ENCODE measurements around the gene ITPK1.

The ITPK1 gene

DNA sequence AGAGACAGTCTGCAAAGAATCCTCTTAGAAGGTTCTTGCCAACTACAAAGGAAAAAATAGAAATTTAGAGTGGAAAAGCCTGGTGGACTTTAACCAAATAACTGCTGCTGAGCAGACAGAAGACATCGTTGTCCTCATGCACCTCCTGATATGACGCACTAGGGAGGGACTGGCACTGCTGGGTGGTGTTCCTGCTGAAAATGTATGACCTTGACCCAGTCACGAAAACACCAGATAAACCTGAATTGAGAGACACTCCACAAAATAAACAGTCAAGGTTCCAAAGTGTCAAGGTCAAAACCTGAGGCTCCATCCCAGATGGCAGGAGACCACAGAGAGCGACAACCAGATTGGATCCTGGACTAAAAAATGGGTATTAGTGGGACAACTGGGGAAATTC lies 130.8 kb downstream of the ITPK1 start:
- no peak overlapping the region for H3K4me3 ChIP-seq (ENCODE audit: low read length)
- DNase-seq (ENCODE audit: low read depth), result no peak
- TF ChIP-seq, protein P1, sequence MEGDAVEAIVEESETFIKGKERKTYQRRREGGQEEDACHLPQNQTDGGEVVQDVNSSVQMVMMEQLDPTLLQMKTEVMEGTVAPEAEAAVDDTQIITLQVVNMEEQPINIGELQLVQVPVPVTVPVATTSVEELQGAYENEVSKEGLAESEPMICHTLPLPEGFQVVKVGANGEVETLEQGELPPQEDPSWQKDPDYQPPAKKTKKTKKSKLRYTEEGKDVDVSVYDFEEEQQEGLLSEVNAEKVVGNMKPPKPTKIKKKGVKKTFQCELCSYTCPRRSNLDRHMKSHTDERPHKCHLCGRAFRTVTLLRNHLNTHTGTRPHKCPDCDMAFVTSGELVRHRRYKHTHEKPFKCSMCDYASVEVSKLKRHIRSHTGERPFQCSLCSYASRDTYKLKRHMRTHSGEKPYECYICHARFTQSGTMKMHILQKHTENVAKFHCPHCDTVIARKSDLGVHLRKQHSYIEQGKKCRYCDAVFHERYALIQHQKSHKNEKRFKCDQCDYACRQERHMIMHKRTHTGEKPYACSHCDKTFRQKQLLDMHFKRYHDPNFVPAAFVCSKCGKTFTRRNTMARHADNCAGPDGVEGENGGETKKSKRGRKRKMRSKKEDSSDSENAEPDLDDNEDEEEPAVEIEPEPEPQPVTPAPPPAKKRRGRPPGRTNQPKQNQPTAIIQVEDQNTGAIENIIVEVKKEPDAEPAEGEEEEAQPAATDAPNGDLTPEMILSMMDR (conservative IDR thresholded peaks at IDR 0.05; ENCODE audit: low read length), result no peak

DNA sequence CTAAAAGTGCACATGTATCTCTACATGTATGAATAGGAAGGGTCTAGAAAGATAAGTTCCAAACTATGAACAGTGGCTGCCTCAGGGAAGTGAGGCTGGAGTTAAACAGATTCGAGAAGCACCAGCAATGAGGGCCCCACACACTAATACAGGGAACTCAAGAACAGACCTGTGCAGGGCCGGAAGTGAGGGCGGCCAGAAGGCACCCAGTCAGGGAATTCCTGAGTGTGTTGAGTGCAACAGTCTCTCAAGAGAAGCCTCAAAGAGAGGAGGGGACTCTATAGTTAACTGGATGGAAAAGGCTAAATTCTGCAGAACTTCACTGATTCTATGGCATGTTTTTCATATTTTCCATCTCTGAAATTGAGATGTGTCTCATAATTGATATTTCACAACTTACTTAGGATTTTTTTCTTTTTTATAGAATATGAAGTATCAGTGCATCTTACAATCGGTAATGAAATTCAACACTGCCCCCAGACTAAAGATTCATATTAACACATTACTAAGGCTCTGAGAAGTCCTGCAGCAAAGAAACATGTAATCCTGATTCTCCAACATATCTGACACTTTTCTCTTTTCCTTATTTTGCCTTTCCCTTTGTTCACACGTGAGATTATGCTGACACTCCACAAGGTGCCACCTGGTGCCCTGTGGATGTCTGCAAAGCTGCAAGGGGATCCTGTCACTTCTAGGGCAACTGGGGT lies 131.5 kb downstream of the ITPK1 start:
- no peak overlapping the region for H3K4me3 ChIP-seq (ENCODE audit: low read length)
- DNase-seq (ENCODE audit: low read depth), result no peak
- TF ChIP-seq, protein P1 (conservative IDR thresholded peaks at IDR 0.05; ENCODE audit: low read length), result no peak

DNA sequence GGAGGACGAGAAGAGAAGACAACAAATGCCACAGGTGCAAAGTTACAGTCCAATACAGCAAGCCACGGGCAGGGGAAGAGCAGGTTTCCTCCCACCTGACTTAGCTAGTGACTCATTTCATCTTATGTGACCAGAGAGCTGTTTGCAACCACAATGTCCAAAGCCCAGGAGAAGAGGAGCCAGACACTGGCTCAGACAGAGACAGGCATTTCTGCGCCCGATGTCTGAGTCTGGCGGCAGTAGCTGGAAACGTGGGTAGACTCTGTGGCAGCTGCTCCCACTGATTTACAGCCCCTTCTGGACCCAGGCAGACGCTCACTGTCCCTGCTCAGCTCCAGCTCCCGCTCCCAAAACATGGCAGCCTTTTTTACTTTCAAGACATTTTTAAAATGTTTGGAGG lies 132.8 kb downstream of the ITPK1 start:
- TF ChIP-seq, protein P1 (conservative IDR thresholded peaks at IDR 0.05; ENCODE audit: low read length), result no peak
- no peak for DNase-seq (ENCODE audit: low read depth)
- H3K4me3 ChIP-seq (ENCODE audit: low read length), result no peak overlapping the region

- TF ChIP-seq, protein P1 (conservative IDR thresholded peaks at IDR 0.05; ENCODE audit: low read length), result no peak
- H3K4me3 ChIP-seq (ENCODE audit: low read length), result no peak overlapping the region
- DNase-seq (ENCODE audit: low read depth), result no peak
These were observed 134.0 kb downstream of the ITPK1 start for GRCh38 chr14:92981726-92982125.

GRCh38 chr14:92980866-92981265 lies 134.9 kb downstream of the ITPK1 start:
- no peak for DNase-seq (ENCODE audit: low read depth)
- TF ChIP-seq, protein P1 (conservative IDR thresholded peaks at IDR 0.05; ENCODE audit: low read length), result no peak
- no peak overlapping the region for H3K4me3 ChIP-seq (ENCODE audit: low read length)

- TF ChIP-seq, protein P1 (conservative IDR thresholded peaks at IDR 0.05; ENCODE audit: low read length), result no peak
- no peak overlapping the region for H3K4me3 ChIP-seq (ENCODE audit: low read length)
- no peak for DNase-seq (ENCODE audit: low read depth)
These were observed 137.3 kb downstream of the ITPK1 start for GRCh38 chr14:92978229-92979021.

- DNase-seq (ENCODE audit: low read depth), result no peak
- TF ChIP-seq, protein P1 (conservative IDR thresholded peaks at IDR 0.05; ENCODE audit: low read length), result no peak
- no peak overlapping the region for H3K4me3 ChIP-seq (ENCODE audit: low read length)
These were observed 139.5 kb downstream of the ITPK1 start for GRCh38 chr14:92976268-92976667.

Measured in AG10803 (cell line).